CD1c-positive myeloid dendritic cell (primary cell): Measurements from ENCODE around the gene MRPS11.
"Not testable (repeated sequence)": the region's sequence is repeated elsewhere in the genome, so short reads cannot be mapped to it uniquely, and the experiment has no call there.

Experiments
- DNase-seq: peaks from one replicate; pipeline ENCODE4 v3.0.0-alpha.2; 2016; ENCODE audit errors: extremely low spot score

Gene MRPS11

GRCh38 chr15:88467073-88467934, at the start of gene MRPS11, which contains the start of gene MRPL46:
Gene MRPS11, plus strand, starts transcription at chr15:88467708. Its CDS starts 10 bp downstream, at chr15:88467718.
Gene MRPL46, minus strand, starts transcription at chr15:88467388. Its CDS starts 11 bp downstream, at chr15:88467377.
- DNase-seq: peak; percentile 92

GRCh38 chr15:88419830-88420229, 47.7 kb upstream of the MRPS11 start:
- no peak for DNase-seq

- no peak for DNase-seq
These were observed 44.2 kb upstream of the MRPS11 start for GRCh38 chr15:88423331-88423730.

GRCh38 chr15:88426304-88426703, 41.2 kb upstream of the MRPS11 start:
- DNase-seq: no peak

- DNase-seq: no peak
These were observed 39.5 kb upstream of the MRPS11 start for GRCh38 chr15:88428053-88428452.

- DNase-seq: no peak
These were observed 38.5 kb upstream of the MRPS11 start for GRCh38 chr15:88428805-88429605.

GRCh38 chr15:88430051-88430450, 37.5 kb upstream of the MRPS11 start:
- DNase-seq: no peak

- no peak for DNase-seq
These were observed 36.1 kb upstream of the MRPS11 start for GRCh38 chr15:88431441-88431840.

GRCh38 chr15:88433046-88433685, 34.3 kb upstream of the MRPS11 start:
- no peak for DNase-seq

GRCh38 chr15:88434106-88434505, 33.4 kb upstream of the MRPS11 start:
- not testable (repeated sequence) for DNase-seq

- no peak for DNase-seq
These were observed 29.3 kb upstream of the MRPS11 start for GRCh38 chr15:88438181-88438580.

GRCh38 chr15:88440021-88440420, 27.5 kb upstream of the MRPS11 start:
- DNase-seq: peak; percentile 37

GRCh38 chr15:88441076-88441730, 26.3 kb upstream of the MRPS11 start:
- DNase-seq: no peak

GRCh38 chr15:88447206-88447605, 20.3 kb upstream of the MRPS11 start:
- DNase-seq: no peak

- no peak for DNase-seq
These were observed 19.8 kb upstream of the MRPS11 start for GRCh38 chr15:88447741-88448140.

- DNase-seq: no peak
These were observed 18.5 kb upstream of the MRPS11 start for GRCh38 chr15:88448991-88449461.

- DNase-seq: no peak
These were observed 17.9 kb upstream of the MRPS11 start for GRCh38 chr15:88449581-88449980.

- peak; percentile 65 for DNase-seq
These were observed 17.2 kb upstream of the MRPS11 start for GRCh38 chr15:88450125-88450798.

GRCh38 chr15:88453651-88454050, 13.9 kb upstream of the MRPS11 start:
- no peak for DNase-seq

GRCh38 chr15:88454236-88454635, 13.3 kb upstream of the MRPS11 start:
- DNase-seq: peak; percentile 32
